ENCODE measurements around the gene GUF1.
A peak's percentile ranks its signal among the peaks of the same experiment; 100 is the strongest.

The GUF1 gene
- 31.8 to 43.4 reads per million in 2 donors for total RNA-seq

- DNase-seq = peak; percentile 63 to 96 (median 82)
Measured at GRCh38 chr4:44678094-44679041, at the start of gene GUF1. Gene GUF1 (plus strand): TSS chr4:44678420. CDS start chr4:44678623, 203 bp downstream.

- DNase-seq = peak in 2 of 5 experiments; percentile 3 to 60
Measured at GRCh38 chr4:44629280-44629866, 48.8 kb upstream of the GUF1 start.

- DNase-seq = no peak
Measured at GRCh38 chr4:44632089-44632488, 46.1 kb upstream of the GUF1 start.

- no peak for DNase-seq
Measured at GRCh38 chr4:44632733-44633132, 45.5 kb upstream of the GUF1 start.

GRCh38 chr4:44638091-44638490 is 40.1 kb upstream of the GUF1 start:
- DNase-seq = no peak

GRCh38 chr4:44646151-44646550 is 32.1 kb upstream of the GUF1 start:
- no peak for DNase-seq

DNA sequence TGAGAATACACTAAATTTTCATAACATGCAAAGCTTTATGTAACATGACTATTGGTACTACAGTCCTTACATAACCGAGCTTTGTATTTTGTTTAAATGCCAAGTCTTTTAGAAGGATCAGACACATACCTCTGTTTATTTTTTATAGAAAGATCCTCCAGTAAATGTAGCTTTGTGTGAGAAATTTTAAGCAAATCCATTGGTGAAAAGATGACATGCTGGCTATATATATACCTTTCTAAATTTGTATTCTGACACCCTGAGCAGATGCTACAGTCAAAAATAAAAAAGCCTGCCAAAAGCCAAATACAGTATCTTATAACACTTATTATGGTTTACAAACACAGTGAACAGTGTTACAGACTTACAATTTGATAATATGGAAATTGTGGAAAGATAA is 26.8 kb upstream of the GUF1 start, which contains the start of gene YIPF7:
TSS of gene YIPF7 (minus strand) at position 201 of the 400 bp plus-strand sequence. CDS start 1,525 bp downstream, outside the sequence.
- no peak for DNase-seq

DNA sequence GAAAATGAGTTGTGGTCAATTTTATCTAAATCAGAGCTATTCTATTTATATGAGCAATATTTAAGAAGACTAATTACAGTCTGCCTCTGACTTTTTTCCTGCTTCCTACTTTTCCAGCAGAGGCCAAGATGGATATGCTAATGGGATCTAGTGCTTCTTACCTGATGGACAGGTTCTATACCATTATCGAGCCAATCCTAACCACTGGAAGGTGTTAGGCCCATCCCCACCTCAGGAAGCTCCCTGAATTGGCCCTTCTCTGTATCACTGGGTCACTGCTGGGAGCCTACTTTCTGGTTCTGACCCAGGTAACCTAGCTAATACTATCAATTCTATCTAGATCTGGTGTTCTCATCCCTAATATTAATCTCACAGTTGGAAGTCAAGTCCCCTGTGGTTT is 26.2 kb upstream of the GUF1 start:
- no peak for DNase-seq

DNA sequence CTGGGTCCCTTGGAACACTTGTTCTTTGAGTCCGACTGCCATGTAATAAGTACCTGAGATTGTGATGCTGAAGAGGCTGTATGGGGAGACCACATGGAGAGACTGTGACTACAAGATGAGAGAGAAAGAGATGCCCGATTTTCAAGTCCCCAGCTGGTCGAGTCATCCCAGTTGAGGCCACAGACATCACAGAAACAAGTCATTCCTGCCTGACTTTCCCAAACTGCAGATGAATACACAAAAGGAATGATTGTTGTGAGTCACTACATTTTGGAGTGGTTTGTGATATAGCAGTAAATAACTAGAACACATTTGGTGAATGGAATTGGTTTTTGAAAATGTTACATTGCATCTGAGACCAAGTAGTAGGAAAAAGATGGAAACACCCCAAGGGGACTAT is 17.8 kb upstream of the GUF1 start:
- DNase-seq = no peak

DNA sequence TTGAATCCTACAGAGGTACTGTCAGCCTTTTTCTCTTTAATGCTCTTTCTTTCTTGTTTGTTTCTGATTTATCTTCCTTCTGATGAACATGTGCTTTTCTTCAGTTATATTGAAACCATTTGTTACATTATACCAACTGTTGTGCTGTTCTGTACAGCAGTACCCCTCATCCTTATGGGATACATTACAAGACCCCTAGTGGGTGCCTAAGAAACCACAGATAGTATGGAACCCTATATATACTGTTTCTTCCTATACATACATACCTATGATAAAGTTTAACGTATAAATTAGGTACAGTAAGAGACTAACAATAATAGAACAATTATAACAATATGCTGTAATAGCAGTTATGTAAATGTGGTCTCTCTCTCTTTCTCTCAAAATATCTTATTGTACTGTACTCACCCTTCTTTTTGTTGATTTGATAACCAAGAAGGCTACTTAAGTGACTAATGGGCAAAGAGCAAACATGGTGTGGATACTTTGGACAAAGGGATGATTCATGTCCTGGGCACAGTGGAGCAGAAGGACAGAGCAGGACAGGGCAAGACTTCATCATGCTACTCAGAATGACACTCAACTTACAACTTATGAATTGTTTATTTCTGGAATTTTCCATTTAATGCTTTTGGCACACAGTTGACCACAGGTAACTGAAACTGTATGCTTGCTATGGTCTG is 16.1 kb upstream of the GUF1 start:
- no peak for DNase-seq

DNA sequence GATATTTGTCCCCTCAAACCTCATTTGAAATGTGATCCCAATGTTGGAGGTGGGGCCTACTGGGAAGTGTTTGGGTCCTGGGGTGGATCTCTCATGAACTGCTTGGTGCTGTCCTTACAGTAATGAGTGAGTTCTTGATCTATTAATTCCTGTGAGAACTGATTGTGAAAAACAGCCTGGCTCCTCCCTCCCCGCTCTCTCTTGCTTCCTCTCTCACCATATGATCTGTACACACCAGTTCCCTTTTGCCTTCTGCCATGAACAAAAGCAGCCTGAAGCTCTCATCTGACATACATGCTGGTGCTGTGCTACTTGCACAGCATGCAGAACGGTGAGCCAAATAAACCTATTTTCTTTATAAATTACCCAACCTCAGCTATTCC is 15.6 kb upstream of the GUF1 start:
- no peak for DNase-seq

GRCh38 chr4:44663539-44664263 is 14.5 kb upstream of the GUF1 start:
- no peak for DNase-seq

- DNase-seq = peak in 1 of 5 experiments; percentile 28
Measured at GRCh38 chr4:44668526-44668925, 9.7 kb upstream of the GUF1 start.

DNA sequence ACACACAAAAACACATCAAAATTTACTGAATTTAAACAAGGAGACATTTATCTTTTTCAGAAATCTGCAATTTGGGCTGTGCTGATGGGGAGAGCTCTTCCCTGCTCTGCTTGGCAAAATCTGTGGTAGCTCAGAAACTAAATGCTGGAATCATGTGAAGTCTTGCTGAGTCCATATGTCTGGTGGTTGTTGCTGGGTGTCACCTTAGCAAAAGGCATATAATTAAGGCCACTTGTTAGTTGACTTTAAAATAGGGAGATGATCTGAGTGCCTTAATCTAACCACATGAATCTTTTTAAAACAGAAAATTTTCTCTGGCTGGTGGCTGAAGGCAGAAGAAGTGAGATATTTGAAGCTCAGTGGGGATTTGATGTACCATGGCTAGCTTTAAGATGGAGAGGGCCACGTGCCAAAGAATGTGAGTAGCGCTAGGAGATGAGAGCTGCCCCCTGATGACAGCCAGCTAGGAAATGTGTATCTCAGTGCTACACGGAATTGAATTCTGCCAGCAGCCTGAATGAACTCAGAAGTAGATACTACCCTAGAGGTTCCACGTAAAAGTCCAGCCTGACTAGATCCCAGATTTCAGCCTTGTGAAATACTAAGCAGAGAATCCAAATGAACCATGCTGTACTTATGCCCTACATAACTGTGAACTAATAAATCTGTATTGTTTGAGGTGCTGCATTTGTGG is 7.6 kb upstream of the GUF1 start:
- DNase-seq = no peak

DNA sequence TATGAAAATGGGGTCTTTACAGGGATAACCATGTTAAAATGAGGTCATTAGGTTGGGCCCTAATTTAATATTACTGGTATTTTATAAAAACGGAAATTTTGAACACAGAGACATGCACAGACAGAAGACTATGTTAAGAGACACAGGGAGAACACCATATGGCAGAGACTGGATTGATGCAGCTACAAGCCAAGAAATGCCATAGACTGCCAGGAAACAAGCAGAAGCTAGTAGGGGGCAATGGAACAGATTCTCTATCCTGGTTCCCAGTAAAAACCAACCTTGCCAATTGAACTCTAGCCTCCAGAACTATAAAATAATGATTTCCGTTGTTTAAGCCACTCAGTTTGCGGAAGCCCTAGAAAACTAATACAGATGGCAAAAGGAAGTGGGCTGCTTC is 6.6 kb upstream of the GUF1 start:
- no peak for DNase-seq

GRCh38 chr4:44674471-44674870 is 3.7 kb upstream of the GUF1 start:
- no peak for DNase-seq

GRCh38 chr4:44675366-44675765 is 2.9 kb upstream of the GUF1 start:
- no peak for DNase-seq

- DNase-seq = peak in 1 of 5 experiments; percentile 28
Measured at GRCh38 chr4:44679060-44679459, 840 bp downstream of the GUF1 start.

- no peak for DNase-seq
Measured at GRCh38 chr4:44684648-44685047, 6.4 kb downstream of the GUF1 start.

DNA sequence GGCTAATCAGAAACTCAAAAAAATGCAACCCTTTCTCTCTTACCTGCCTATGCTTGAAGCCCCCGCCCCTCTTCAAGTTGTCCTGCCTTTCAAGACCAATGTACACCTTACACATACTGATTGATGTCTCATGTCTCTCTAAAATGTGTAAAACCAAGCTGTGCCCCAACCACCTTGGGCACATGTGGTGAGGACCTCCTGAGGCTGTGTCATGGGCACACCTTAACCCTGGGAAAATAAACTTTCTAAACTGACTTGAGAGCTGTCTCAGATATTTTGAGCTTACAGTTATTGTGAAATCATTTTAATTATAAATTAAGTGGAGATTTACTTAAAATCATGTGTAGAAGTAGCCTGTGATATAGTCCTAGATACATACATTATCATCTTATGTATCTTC is 22.2 kb downstream of the GUF1 start:
- DNase-seq = no peak

DNA sequence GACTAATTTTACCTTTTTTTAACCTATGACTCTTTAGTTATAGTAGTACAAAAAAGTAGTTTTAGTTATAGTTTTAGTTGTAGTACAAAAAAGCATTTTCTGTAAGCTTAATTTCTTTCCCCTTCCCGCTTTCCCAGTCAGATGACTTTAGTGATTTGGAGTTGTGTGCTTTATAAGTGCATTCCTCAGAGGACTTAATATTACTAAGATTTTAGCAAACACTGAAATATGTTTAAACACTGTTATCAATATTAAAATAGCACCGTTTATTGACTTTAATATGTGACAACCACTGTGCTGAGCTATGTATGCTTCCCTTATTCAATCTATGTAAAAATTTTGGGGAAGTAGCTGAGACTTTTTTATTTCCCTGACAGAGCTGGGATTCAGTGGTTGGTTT is 22.8 kb downstream of the GUF1 start:
- DNase-seq = no peak

DNA sequence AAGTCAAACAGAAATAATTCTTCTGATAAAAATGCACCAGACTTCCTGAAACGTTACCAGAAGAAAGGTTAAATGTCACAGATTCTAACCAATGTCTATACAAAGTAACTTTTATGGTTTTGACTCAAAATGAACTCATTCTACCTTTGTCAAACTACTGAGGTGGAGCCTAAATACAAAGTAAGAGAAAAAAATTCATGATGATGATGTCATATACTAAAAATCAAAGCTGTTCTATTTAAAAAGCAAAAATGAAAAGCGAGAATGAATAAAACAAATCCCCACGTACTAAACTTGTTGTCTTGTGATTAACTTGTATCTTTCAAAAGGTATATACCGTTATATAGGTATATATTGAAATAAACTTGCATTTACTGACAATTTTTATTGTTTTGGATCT is 26.5 kb downstream of the GUF1 start:
- DNase-seq = no peak
